Nephron (organoid): Measurements from ENCODE around the gene ANO1.
A peak's percentile ranks its signal among the peaks of the same experiment; 100 is the strongest.

Experiments
- H3K27ac Mint-ChIP-seq, 3 experiments: 2 replicates each; pipeline ENCODE4 v1.8.0; 2020; ENCODE audit warnings: mixed read lengths in 3 of 3, mild to moderate bottlenecking in 2 of 3, moderate library complexity in 1 of 3
- H3K27me3 Mint-ChIP-seq: 2 replicates; pipeline ENCODE4 v1.8.0; 2021; ENCODE audit warnings: low read depth, mild to moderate bottlenecking, moderate library complexity, mixed read lengths
- H3K36me3 Mint-ChIP-seq: 2 replicates; pipeline ENCODE4 v1.8.0; 2020; ENCODE audit warnings: low read depth, mixed read lengths
- H3K4me1 Mint-ChIP-seq: 2 replicates; pipeline ENCODE4 v1.8.0; 2020; ENCODE audit warnings: mixed read lengths
- H3K4me3 Mint-ChIP-seq, 3 experiments: 2 replicates each; pipeline ENCODE4 v1.8.0; 2020; ENCODE audit warnings: mild to moderate bottlenecking in 3 of 3, mixed read lengths in 3 of 3, moderate library complexity in 2 of 3
- H3K9me3 Mint-ChIP-seq: 2 replicates; pipeline ENCODE4 v1.8.0; 2020; ENCODE audit warnings: mixed read lengths
- CTCF ChIP-seq, 3 experiments: fragments of 200-600 bp; sonication (generic); IDR thresholded peaks; one replicate each; pipeline ENCODE4 v1.5.0; 2021; ENCODE audit warnings: antibody characterized with exemption in 3 of 3; ENCODE audit not compliant: unreplicated experiment in 3 of 3

The ANO1 gene

GRCh38 chr11:70082829-70083228 is 4.7 kb downstream of the ANO1 start:
- Mint-ChIP-seq H3K9me3 (no peaks in the 10 kb centered on the region), H3K4me3 (peak overlapping the region in 1 of 3 experiments; percentile 58), H3K27ac (no peak overlapping the region), H3K4me1 (peaks cover 8% of the 10 kb centered on the region), H3K36me3 (no peaks in the 10 kb centered on the region), H3K27me3 (peaks cover 54% of the 10 kb centered on the region)
- peak in 1 of 3 experiments; percentile 16 for TF ChIP-seq CTCF (IDR thresholded peaks at IDR 0.05; ENCODE audit: unreplicated experiment in 3 of 3)

- no peak for TF ChIP-seq CTCF (IDR thresholded peaks at IDR 0.05; ENCODE audit: unreplicated experiment in 3 of 3)
- Mint-ChIP-seq H3K27me3 (peaks cover 48% of the 10 kb centered on the region), H3K4me3 (no peak overlapping the region), H3K27ac (no peak overlapping the region), H3K4me1 (peaks cover 8% of the 10 kb centered on the region), H3K9me3 (no peaks in the 10 kb centered on the region), H3K36me3 (no peaks in the 10 kb centered on the region)
Observed at GRCh38 chr11:70084046-70084984, 6.2 kb downstream of the ANO1 start.

GRCh38 chr11:70085815-70086769 is 8.0 kb downstream of the ANO1 start:
- no peaks in the 10 kb centered on the region for H3K36me3 Mint-ChIP-seq
- peaks cover 35% of the 10 kb centered on the region for H3K27me3 Mint-ChIP-seq
- H3K4me3 Mint-ChIP-seq, result no peak overlapping the region
- H3K4me1 Mint-ChIP-seq, result peaks cover 19% of the 10 kb centered on the region
- no peak for TF ChIP-seq CTCF (IDR thresholded peaks at IDR 0.05; ENCODE audit: unreplicated experiment in 3 of 3)
- no peaks in the 10 kb centered on the region for H3K9me3 Mint-ChIP-seq
- H3K27ac Mint-ChIP-seq, result no peak overlapping the region

- Mint-ChIP-seq H3K27me3 (peaks cover 20% of the 10 kb centered on the region), H3K4me3 (no peak overlapping the region), H3K27ac (peak overlapping the region in 1 of 3 experiments; percentile 23), H3K4me1 (peaks cover 28% of the 10 kb centered on the region), H3K9me3 (no peaks in the 10 kb centered on the region), H3K36me3 (peaks cover 3% of the 10 kb centered on the region)
- no peak for TF ChIP-seq CTCF (IDR thresholded peaks at IDR 0.05; ENCODE audit: unreplicated experiment in 3 of 3)
Observed at GRCh38 chr11:70087446-70088167, 9.5 kb downstream of the ANO1 start.

- TF ChIP-seq CTCF (IDR thresholded peaks at IDR 0.05; ENCODE audit: unreplicated experiment in 3 of 3), result no peak
- Mint-ChIP-seq H3K27ac (peak overlapping the region in 1 of 3 experiments; percentile 99), H3K36me3 (peaks cover 3% of the 10 kb centered on the region), H3K27me3 (peaks cover 13% of the 10 kb centered on the region), H3K9me3 (no peaks in the 10 kb centered on the region), H3K4me1 (peaks cover 33% of the 10 kb centered on the region), H3K4me3 (no peak overlapping the region)
Observed at GRCh38 chr11:70088735-70089250, 10.7 kb downstream of the ANO1 start.
